Stimulated activated CD8-positive, alpha-beta memory T cell treated with anti-CD3 and anti-CD28 coated beads, Interleukin-7, amount 100 ng/mL, for 48 hours (primary cell): ENCODE data around the gene GTF3C4.

Experiments
- DNase-seq, 2 donors: peaks; one replicate each; pipeline ENCODE4 v3.0.0-alpha.2; 2020; ENCODE audit warnings: low read depth in 1 of 2; ENCODE audit errors: extremely low read depth in 1 of 2

GTF3C4 gene

GRCh38 chr9:132647355-132647754, 22.9 kb upstream of the GTF3C4 start:
- peak in 1 of 2 donors; percentile 3 for DNase-seq

- DNase-seq = no peak
Observed at GRCh38 chr9:132647806-132648205, 22.5 kb upstream of the GTF3C4 start.

GRCh38 chr9:132648283-132648682, 22.0 kb upstream of the GTF3C4 start:
- no peak for DNase-seq

GRCh38 chr9:132648685-132649084, 21.6 kb upstream of the GTF3C4 start:
- no peak for DNase-seq

DNA sequence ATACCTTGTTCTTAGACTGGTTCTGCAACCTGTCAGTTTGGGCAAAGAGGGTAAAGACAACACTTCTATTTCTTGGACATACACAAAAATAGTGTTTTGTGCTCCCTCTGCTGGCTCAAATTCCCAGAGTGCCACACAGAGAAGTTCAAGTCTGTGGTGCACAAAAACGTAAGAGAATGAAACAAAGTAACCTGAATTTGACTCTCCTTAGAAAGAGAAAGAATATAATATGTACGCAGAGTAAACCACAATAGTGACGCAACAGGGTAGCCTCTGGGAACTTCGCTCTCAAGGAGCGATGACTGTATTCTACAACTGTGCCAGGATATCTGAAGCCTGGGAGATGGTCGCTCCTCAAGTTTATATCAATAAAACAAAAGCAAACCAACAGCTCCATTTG, 19.0 kb upstream of the GTF3C4 start:
- no peak for DNase-seq

- no peak for DNase-seq
Observed at GRCh38 chr9:132656299-132656698, 14.0 kb upstream of the GTF3C4 start.

- no peak for DNase-seq
Observed at GRCh38 chr9:132662152-132662945, 7.9 kb upstream of the GTF3C4 start.

DNA sequence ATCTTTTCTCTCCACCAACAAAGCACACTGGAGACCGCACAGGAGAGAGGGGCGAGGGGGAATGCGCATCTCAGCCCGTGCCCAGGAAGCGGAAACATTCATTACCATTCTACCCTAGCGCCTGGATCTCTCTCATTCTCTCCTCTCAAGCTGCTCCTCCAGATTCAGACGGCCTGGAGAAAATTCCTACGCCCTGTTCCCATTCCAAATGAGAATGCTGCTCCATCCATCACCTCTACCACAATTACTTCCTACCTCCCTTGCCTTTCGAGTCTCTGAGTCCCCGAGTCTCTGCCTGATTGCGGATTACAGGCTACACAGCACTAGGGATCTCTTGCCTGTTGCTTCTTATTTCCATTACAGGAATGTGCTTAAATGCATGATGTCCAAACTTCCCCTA, 7.1 kb upstream of the GTF3C4 start:
- no peak for DNase-seq

- no peak for DNase-seq
Observed at GRCh38 chr9:132663851-132664250, 6.4 kb upstream of the GTF3C4 start.

DNA sequence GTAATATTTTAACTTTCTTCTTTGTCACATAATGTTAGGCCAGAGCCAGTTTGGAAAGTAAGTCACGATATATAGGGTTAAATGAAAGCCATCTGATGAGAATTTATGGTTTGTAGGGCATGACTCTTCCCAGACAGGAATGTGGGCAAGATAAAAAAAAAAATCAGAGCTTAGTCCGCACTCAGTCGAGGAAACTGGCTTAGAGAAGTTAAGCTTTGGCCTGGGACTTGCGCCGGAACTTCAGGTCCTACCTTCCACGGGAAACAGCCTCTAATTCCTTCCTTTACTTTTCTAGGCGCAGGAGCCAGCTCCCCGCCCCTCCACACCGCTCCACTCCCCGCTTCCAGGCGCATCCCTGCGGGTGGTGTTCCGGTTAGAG, 956 bp upstream of the GTF3C4 start:
- DNase-seq = no peak

DNA sequence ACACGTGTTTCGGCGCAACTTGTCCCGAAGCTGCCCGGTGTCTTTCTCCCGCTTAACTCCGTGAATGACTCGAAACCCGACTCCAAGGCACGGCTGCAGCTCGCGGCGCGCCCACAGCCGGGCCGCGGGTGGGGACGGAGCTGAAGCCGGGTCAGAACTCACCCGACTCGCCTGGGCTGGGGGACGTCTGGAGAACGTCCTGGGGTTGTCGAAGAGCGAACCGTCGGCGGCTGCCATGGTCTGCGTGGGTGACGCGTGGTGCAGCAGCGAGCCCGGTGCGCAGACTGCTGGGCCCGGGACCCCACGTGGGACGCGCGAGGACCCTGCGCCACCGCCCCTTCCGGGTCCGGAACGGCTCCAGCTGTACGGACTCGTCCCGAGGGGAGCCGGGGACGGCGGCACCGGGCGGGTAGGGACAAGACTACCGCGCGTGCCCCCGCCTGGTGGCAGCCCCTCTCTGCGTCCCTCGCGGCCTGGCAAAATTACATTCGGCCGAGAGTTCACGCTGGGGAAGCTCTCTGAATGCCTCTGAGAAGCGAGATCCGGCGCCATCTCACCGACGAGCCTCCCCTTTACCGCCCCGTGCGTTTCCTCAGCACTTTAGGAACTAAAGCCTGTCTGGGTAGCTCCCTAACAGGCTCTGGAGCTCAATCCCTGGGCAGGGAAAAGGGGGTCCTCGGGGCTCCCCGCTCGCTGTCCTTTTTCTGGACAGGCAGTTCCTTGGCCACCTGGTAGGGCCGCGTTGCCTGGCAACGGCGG, 387 bp upstream of the GTF3C4 start, which contains the start of gene DDX31:
Gene DDX31 (minus strand): TSS at position 286 of the 759 bp plus-strand sequence. CDS start 49 bp downstream, at position 237.
- peak; percentile 72 to 76 for DNase-seq

DNA sequence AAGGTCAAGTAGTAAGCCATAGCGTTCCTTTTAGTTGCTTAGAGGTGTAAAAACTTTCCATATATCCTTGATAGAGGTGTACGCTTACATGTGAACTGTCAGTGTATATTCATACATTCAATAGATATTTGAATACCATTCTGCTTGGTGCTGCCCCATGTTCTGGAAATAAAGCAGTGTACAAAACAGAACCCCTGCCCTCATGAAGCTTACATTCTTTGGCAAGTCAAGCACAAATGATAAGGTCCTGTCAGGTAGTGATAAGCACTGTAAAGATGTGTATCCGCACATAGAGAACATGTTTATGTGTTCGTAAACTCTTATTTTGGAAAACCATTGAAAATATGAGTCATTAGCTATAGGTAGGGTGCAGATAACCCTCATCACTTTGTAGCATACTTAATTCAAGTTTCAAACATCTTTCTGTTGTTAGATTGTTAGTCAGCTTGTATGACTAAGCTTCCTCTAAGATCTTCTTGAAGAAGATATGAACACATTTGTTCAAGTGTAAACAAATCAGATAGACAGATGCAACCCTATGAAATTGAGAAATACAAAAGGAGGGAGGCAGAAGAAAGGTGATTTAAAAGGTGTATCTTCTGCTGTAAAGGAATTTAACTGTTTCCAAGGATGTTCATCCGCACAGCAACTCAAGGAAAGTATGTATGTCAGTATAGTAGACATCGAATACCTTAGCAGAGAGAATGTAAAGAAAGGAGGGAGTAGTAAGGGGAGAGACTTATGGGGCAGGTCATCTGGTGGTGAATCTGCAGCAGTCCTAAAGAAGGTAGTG, 1.6 kb downstream of the GTF3C4 start:
- no peak for DNase-seq

- no peak for DNase-seq
Observed at GRCh38 chr9:132672413-132672690, 2.1 kb downstream of the GTF3C4 start.

DNA sequence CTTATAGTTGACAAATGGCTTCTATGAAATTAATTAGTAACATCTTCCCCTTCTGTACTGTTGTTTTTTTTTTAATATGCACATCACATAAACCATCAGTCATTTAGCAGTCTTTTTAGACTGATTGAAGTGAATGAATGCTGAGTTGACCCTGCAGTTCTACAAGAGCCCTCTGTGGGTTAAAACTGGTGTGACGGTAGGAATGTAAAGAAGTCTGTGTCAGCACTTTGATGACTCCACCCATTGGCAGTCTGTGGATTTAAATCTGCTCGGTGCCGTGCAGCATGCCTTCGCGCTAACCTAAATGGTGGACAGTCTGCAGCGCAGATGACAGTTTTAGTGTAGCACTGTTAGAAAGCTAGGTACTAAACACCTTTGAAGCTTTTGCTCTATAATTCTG, 3.1 kb downstream of the GTF3C4 start:
- DNase-seq = no peak

GRCh38 chr9:132674485-132674884, 4.2 kb downstream of the GTF3C4 start:
- no peak for DNase-seq

- DNase-seq = no peak
Observed at GRCh38 chr9:132677976-132678375, 7.7 kb downstream of the GTF3C4 start.

- DNase-seq = no peak
Observed at GRCh38 chr9:132679946-132680625, 9.8 kb downstream of the GTF3C4 start.

GRCh38 chr9:132681561-132681960, 11.3 kb downstream of the GTF3C4 start:
- DNase-seq = no peak

DNA sequence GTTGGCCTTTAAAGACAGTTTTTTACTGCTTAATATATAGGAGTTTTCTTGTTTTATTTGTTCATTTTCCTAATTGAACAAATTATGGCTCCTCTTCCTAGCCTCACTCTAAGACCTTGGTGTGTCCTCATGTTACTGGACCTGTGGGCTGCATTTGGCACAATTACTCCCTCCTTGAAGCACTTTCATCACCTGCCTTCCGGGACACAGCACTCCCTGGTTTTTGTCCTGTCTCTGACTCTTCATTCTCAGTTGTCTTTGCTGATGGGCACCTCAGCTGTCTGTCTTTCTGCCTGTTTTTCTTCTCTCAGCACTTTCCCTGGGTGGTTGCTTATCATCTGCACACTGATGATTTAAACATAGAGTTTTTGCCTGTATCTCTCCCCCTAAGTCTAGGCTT, 13.6 kb downstream of the GTF3C4 start:
- no peak for DNase-seq

DNA sequence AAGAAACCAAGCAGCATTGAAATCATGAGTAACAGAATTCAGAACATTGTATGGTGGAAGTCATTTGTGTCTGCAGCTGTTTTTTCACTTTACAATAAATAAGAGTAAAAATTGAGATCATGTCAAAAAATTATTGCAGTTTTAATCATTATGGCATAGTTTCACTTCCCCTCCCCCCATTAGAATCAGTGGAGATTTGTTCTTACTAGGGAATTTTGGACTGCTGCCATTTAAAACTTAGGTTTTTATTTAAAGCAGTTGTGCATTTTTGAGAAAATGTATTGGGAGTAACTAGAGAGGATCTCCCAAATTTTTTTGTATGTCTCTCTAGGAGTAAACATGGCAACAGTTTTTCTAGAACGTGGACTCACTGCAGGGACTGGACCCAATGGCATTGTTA, 20.4 kb downstream of the GTF3C4 start:
- DNase-seq = no peak

DNA sequence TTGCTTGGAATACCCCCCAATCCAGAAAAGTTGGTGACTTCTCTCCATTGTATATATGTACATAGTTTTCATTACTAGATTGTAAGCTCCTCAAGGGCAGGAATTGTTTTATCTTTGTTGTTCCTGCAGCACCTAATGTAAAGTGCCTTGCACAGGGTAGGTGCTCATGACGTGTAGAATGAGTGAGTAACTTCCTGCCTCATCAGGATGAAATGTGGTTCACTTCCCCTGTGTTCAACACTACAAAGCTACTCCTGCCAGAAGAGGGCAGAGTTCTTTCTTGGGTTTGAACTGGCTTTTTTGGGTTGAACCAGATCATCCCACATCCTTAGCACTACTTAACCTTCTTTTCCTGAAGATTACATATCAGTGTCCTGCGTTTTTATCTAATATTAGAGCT, 23.9 kb downstream of the GTF3C4 start:
- no peak for DNase-seq
